Common myeloid progenitor, CD34-positive (primary cell): Measurements from ENCODE around the gene IPO9.
"Not testable (repeated sequence)": the region's sequence is repeated elsewhere in the genome, so short reads cannot be mapped to it uniquely, and the experiment has no call there.

Experiments
- CTCF ChIA-PET: fragments of 350-600 bp; sonication (Branson Sonifier 250); formaldehyde crosslinking; loops from one replicate; lab custom pipeline; 2021; ENCODE audit warnings: antibody characterized with exemption; lab: Charles Lee
- POLR2A ChIA-PET: fragments of 350-600 bp; sonication (Branson Sonifier 250); formaldehyde crosslinking; loops from one replicate; lab custom pipeline; 2021; ENCODE audit warnings: antibody characterized with exemption; lab: Charles Lee
- DNase-seq, 3 donors: peaks; one replicate each; pipeline versions ENCODE4 v3.0.0 to v3.0.0-alpha.2; 2013
- H3K27ac ChIP-seq, 2 experiments: 1 replicate in 1 of 2; 2 replicates in 1 of 2; pipeline ENCODE4 v1.7.0; 2013; ENCODE audit warnings: inconsistent platforms in 2 of 2, low read length in 2 of 2, mild to moderate bottlenecking in 2 of 2, low read depth in 1 of 2, moderate library complexity in 1 of 2; ENCODE audit not compliant: severe bottlenecking in 2 of 2, insufficient read depth in 1 of 2, poor library complexity in 1 of 2
- H3K27me3 ChIP-seq, 5 experiments: replicated peaks in 2 of 5; 1 replicate in 3 of 5; 2 replicates in 2 of 5; pipeline versions ENCODE4 v1.6.1 to v1.7.0; 2013; ENCODE audit warnings: low read length in 4 of 5, mild to moderate bottlenecking in 2 of 5, moderate library complexity in 2 of 5, inconsistent platforms in 1 of 5; ENCODE audit not compliant: insufficient read depth in 5 of 5, control insufficient read depth in 4 of 5
- H3K36me3 ChIP-seq, 4 experiments: 1 replicate in 2 of 4; 2 replicates in 2 of 4; pipeline versions ENCODE4 v1.6.1 to v1.7.0; 2013; ENCODE audit warnings: low read length in 3 of 4, control low read depth in 1 of 4, mild to moderate bottlenecking in 1 of 4; ENCODE audit not compliant: control insufficient read depth in 4 of 4, insufficient read depth in 4 of 4
- H3K4me1 ChIP-seq, 4 experiments: 1 replicate in 3 of 4; 2 replicates in 1 of 4; pipeline versions ENCODE4 v1.6.1 to v1.7.1; 2013; ENCODE audit warnings: low read length in 3 of 4, mild to moderate bottlenecking in 3 of 4, control low read depth in 1 of 4, inconsistent platforms in 1 of 4, moderate library complexity in 1 of 4; ENCODE audit not compliant: control insufficient read depth in 4 of 4, insufficient read depth in 4 of 4; ENCODE audit errors: control extremely low read depth in 1 of 4
- H3K4me3 ChIP-seq, 7 experiments: 1 replicate in 4 of 7; 2 replicates in 3 of 7; pipeline versions ENCODE4 v1.5.1 to v1.7.0; 2013; ENCODE audit warnings: mild to moderate bottlenecking in 7 of 7, low read length in 6 of 7, moderate library complexity in 6 of 7, inconsistent platforms in 2 of 7, low read depth in 2 of 7, control low read depth in 1 of 7; ENCODE audit not compliant: insufficient read depth in 4 of 7, control insufficient read depth in 1 of 7; ENCODE audit errors: extremely low read depth in 1 of 7
- H3K9me3 ChIP-seq, 5 experiments: 1 replicate in 4 of 5; 2 replicates in 1 of 5; pipeline versions ENCODE4 v1.6.1 to v1.7.1; 2013; ENCODE audit warnings: low read length in 4 of 5, mild to moderate bottlenecking in 2 of 5, inconsistent platforms in 1 of 5, low read depth in 1 of 5, moderate library complexity in 1 of 5; ENCODE audit not compliant: control insufficient read depth in 4 of 5, insufficient read depth in 2 of 5; ENCODE audit errors: control extremely low read depth in 1 of 5
- WGBS: methylation state at CpG from one replicate; pipeline ENCODE4 v1.1.5; 2013; ENCODE audit not compliant: insufficient coverage; 5-methylcytosine and 5-hydroxymethylcytosine counted together

The IPO9 gene

DNA sequence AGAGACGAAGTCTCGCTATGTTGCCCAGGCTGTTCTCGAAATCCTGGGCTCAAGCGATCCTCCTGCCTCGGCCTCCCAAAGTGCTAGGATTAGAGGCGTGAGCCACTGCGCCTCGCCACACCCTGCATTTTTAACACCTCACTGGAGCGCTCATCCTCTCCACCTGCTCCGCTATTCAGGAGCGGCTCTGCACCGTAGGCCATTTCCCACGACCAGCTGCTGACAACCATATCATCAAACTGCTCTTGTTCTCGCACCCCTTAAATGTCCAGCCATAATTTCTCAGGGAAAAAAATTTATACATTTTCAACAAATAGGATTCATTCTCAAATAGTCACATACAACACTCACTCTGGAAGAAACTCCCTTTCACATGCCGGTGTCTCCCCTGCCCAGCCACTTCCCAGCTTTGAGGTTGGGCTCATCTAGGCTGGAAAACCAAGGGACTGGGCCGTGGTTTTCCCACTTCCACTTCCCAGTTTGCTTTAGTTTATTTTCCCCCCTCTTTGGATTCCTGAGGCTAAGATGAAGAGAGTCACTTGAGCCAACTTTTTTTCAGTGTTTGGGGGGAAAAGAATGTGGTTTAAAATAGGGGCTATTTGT, 639 bp upstream of the IPO9 start:
- WGBS = 89% methylated on average over 15 of the region's 16 CpGs
- POLR2A ChIA-PET = no interaction called here
- DNase-seq = no peak
- Histone ChIP-seq H3K27ac (no peak overlapping the region), H3K27me3 (no peaks in the 10 kb centered on the region), H3K36me3 (no peaks in the 10 kb centered on the region), H3K9me3 (no peaks in the 10 kb centered on the region), H3K4me1 (peaks cover 9 to 24% (median 22%) of the 10 kb centered on the region in 4 experiments), H3K4me3 (peak overlapping the region in 2 of 7 experiments; percentile 94 to 95)
- CTCF ChIA-PET = interaction anchor here (1.0 to 2.7 kb wide), 5 partner anchors 8 to 69 kb away, joined by 3 to 11 read pairs (median 4); no protein-coding TSS in a partner anchor

DNA sequence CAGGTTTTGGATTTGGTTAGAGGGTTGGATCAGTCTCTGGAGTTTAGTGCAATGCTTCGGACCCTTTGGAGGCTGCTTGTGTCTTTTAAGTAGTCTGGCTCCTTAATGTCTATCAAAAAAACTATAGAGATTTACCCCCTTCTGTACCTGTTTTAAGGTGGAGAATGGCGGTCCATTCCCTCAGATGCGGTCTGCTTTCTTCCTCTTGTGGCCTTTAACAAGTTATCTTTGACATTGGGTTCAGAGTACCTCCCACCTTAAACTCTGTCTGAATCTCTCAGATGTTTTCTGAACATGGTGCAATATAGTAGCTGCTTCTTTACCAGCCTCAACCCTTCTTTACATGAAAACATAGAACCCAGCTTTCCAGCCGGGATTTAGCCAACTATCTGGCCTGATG, 2.4 kb downstream of the IPO9 start:
- H3K27me3 ChIP-seq = no peaks in the 10 kb centered on the region
- H3K4me1 ChIP-seq = peaks cover 9 to 24% (median 22%) of the 10 kb centered on the region in 4 experiments
- POLR2A ChIA-PET = no interaction called here
- CTCF ChIA-PET = no interaction called here
- no peak for DNase-seq
- no peak overlapping the region for H3K4me3 ChIP-seq
- no peak overlapping the region for H3K27ac ChIP-seq
- no peaks in the 10 kb centered on the region for H3K9me3 ChIP-seq
- 93% methylated on average over 2 of the region's 4 CpGs for WGBS
- H3K36me3 ChIP-seq = peaks cover 0 to 11% (median 5%) of the 10 kb centered on the region in 4 experiments

DNA sequence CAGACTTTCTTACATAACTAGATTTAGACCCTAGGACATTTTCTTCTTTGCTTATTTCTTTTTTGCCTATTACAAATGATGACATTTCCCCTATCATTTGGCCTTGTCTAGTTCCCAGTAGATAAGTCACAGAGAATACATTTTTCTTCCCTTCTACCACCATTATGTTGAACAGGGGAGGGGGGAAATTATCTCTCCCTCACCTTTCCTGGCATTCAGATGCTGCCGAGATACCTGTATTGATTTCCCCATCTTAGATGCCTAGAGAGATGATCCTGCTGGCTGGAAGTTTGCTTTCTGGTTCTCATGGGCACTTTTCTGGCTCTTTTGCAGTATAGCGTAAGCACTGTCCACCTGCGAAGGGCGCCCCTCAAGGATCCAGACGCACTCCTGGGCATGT, 5.7 kb downstream of the IPO9 start:
- CTCF ChIA-PET = interaction anchor here (4.9 kb wide), 1 partner anchor 15 kb away, joined by 25 read pairs; no protein-coding TSS in a partner anchor
- peaks cover 6 to 18% (median 17%) of the 10 kb centered on the region in 4 experiments for H3K4me1 ChIP-seq
- POLR2A ChIA-PET = no interaction called here

DNA sequence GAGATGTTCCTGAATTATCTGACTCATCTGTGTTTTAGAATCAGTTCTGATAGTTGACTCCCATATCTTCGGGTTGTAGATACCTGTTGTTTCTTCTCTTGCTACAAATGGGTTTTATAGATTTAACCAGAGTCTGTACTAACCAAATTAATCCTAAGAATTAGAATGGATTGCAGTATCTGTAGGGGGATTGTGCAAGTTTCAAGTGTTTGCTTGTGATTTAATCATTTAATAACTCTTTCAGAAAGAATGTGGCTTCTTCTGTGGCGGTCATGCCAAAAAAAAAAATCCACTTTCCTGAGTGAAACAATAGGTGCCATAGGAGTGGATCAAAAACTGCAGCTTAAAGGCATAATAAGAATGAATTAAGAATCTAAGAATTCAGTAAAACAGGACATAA, 9.4 kb downstream of the IPO9 start:
- ChIA-PET CTCF (interaction anchor here (1.4 to 4.9 kb wide), 2 partner anchors 11 to 134 kb away, joined by 3 to 25 read pairs; no protein-coding TSS in a partner anchor), POLR2A (no interaction called here)
- H3K9me3 ChIP-seq = no peaks in the 10 kb centered on the region
- H3K36me3 ChIP-seq = peaks cover 2 to 17% (median 6%) of the 10 kb centered on the region in 4 experiments
- H3K27me3 ChIP-seq = no peaks in the 10 kb centered on the region
- no peak for DNase-seq
- peaks cover 3 to 16% (median 8%) of the 10 kb centered on the region in 4 experiments for H3K4me1 ChIP-seq
- WGBS = no CpG with 5 or more reads among the region's 2 CpGs
- H3K4me3 ChIP-seq = no peak overlapping the region
- H3K27ac ChIP-seq = no peak overlapping the region

More for the DNA sequence above, 5.7 kb downstream of the IPO9 start:
- H3K27me3 ChIP-seq = no peaks in the 10 kb centered on the region
- peaks cover 2 to 13% (median 5%) of the 10 kb centered on the region in 4 experiments for H3K36me3 ChIP-seq
- no peak overlapping the region for H3K4me3 ChIP-seq
- 97% methylated on average over 4 of the region's 5 CpGs for WGBS
- H3K9me3 ChIP-seq = no peaks in the 10 kb centered on the region
- no peak for DNase-seq
- peak overlapping the region in 1 of 2 experiments; percentile 0 for H3K27ac ChIP-seq

DNA sequence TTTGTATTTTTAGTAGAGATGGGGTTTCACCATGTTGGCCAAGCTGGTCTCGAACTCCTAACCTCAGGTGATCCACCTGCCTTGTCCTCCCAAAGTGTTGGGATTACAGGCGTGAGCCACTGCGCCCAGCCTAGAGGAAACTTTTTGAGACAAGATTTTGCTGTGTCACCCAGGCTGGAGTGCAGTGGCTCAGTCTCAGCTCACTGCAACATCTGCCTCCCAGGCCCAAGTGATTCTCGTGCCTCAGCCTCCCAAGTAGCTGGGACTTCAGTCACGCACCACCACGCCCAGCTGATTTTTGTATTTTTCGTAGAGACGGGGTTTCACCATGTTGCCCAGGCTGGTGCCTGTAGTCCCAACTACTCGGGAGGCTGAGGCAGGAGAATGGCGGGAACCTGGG, 10.1 kb downstream of the IPO9 start:
- CTCF ChIA-PET = interaction anchor here (4.9 kb wide), 1 partner anchor 10 kb away, joined by 25 read pairs; no protein-coding TSS in a partner anchor
- H3K9me3 ChIP-seq, H3K27ac ChIP-seq, DNase-seq, POLR2A ChIA-PET, H3K4me3 ChIP-seq, H3K27me3 ChIP-seq: not testable (repeated sequence)
- Histone ChIP-seq H3K36me3 (peaks cover 2 to 17% (median 6%) of the 10 kb centered on the region in 4 experiments), H3K4me1 (peaks cover 3 to 16% (median 8%) of the 10 kb centered on the region in 4 experiments)
- 90% methylated on average over 8 of the region's 10 CpGs for WGBS

DNA sequence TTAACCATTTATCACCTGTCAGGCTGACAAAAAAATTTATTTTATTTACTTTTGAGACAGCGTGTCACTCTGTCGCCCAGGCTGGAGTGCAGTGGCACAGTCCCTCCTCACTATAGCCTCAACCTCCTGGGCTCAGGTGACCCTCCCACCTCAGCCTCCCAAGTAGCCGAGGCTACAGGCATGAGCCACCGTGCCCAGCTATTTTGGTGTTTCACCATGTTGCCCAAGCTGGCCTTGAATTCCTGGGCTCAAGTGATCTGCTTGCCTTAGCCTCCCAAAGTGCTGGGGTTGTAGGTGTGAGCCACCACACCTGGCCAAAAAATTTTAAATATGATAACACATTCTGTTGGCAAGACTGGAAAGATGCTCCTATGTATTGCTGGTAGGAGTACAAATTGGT, 11.1 kb downstream of the IPO9 start:
- DNase-seq = no peak
- Histone ChIP-seq H3K36me3 (peaks cover 2 to 13% (median 3%) of the 10 kb centered on the region in 4 experiments), H3K27me3 (no peaks in the 10 kb centered on the region), H3K9me3 (no peaks in the 10 kb centered on the region), H3K27ac (no peak overlapping the region), H3K4me3 (no peak overlapping the region), H3K4me1 (peaks cover 3 to 16% (median 8%) of the 10 kb centered on the region in 4 experiments)
- ChIA-PET POLR2A (no interaction called here), CTCF (interaction anchor here (1.0 to 2.0 kb wide), 2 partner anchors 8 to 10 kb away, joined by 3 to 9 read pairs; no protein-coding TSS in a partner anchor)
- WGBS = 100% methylated on average over 4 of the region's 4 CpGs

DNA sequence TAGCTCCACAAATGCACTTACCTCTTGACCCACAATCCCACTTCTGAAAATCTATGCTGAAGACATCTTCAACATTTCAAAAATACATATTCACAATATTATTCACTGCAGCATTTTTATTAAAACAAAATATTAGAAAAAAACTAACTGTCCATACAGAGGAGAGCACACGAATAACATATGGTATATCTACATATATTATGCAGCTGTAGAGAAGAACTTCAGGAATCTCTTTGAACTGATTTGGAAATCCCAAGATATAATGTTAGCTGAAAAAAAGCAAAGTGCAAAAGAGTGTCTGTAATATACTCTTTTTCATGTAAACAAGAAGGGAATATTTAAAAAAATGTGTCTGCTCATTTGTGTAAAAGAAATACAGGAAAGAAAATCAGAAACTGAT, 11.5 kb downstream of the IPO9 start:
- Histone ChIP-seq H3K9me3 (no peaks in the 10 kb centered on the region), H3K27ac (no peak overlapping the region), H3K4me1 (peaks cover 3 to 16% (median 8%) of the 10 kb centered on the region in 4 experiments), H3K36me3 (peaks cover 2 to 8% (median 3%) of the 10 kb centered on the region in 4 experiments), H3K27me3 (no peaks in the 10 kb centered on the region), H3K4me3 (no peak overlapping the region)
- WGBS = no CpG with 5 or more reads among the region's 1 CpG
- POLR2A ChIA-PET = no interaction called here
- DNase-seq = no peak
- CTCF ChIA-PET = interaction anchor here (1.0 to 2.0 kb wide), 2 partner anchors 8 to 10 kb away, joined by 3 to 9 read pairs; no protein-coding TSS in a partner anchor
